ENCODE measurements around the gene ASAP3. TPM values are rescaled to one million over a fixed set of nuclear protein-coding genes. Genes with fewer than 3 reads are reported as not detected.
A peak's percentile ranks its signal among the peaks of the same experiment; 100 is the strongest.

The ASAP3 gene
- total and polyA plus RNA-seq, 2 of the 13 experiments (the other 11 are each of a cell fraction or from before 2014, with no cell fraction given), result 32.6 to 37.0 TPM

- TF ChIP-seq ZBTB46 (CRISPR knock-in tag; IDR thresholded peaks at IDR 0.05; ENCODE audit: borderline replicate concordance), result no peak
- TF ChIP-seq, protein P1, sequence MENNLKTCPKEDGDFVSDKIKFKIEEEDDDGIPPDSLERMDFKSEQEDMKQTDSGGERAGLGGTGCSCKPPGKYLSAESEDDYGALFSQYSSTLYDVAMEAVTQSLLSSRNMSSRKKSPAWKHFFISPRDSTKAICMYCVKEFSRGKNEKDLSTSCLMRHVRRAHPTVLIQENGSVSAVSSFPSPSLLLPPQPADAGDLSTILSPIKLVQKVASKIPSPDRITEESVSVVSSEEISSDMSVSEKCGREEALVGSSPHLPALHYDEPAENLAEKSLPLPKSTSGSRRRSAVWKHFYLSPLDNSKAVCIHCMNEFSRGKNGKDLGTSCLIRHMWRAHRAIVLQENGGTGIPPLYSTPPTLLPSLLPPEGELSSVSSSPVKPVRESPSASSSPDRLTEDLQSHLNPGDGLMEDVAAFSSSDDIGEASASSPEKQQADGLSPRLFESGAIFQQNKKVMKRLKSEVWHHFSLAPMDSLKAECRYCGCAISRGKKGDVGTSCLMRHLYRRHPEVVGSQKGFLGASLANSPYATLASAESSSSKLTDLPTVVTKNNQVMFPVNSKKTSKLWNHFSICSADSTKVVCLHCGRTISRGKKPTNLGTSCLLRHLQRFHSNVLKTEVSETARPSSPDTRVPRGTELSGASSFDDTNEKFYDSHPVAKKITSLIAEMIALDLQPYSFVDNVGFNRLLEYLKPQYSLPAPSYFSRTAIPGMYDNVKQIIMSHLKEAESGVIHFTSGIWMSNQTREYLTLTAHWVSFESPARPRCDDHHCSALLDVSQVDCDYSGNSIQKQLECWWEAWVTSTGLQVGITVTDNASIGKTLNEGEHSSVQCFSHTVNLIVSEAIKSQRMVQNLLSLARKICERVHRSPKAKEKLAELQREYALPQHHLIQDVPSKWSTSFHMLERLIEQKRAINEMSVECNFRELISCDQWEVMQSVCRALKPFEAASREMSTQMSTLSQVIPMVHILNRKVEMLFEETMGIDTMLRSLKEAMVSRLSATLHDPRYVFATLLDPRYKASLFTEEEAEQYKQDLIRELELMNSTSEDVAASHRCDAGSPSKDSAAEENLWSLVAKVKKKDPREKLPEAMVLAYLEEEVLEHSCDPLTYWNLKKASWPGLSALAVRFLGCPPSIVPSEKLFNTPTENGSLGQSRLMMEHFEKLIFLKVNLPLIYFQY (CRISPR knock-in tag; IDR thresholded peaks at IDR 0.05; ENCODE audit: borderline replicate concordance), result no peak
- TF ChIP-seq ZBTB7B (CRISPR knock-in tag; IDR thresholded peaks at IDR 0.05), result no peak
Measured at GRCh38 chr1:23489842-23490241, 5.9 kb upstream of the ASAP3 start (continued).

DNA sequence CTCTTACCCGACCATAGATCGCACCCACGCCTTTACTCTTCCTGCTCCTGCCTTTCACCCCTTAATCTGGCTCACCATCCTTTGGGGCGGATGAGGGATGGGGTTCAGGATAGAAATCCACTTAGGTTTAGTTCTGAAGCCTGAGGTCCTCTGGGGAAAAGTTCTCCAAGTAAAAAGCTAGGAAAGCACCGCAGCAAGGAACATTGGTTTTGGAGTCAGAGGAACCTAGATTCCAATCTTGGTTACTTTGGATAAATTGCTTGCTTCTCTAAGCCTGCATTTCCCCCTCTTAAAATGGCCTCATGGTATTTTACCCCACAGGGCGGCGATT, 988 bp upstream of the ASAP3 start:
- no TSS peak for BruUV-seq (replicated peaks)
- Histone ChIP-seq H3K36me3 (replicated peaks in 1 of 2; ENCODE audit: control insufficient read depth in 1 of 2, insufficient read depth in 2 of 2, low read length in 2 of 2) (no peaks in the 10 kb centered on the region; a peak in 1 of 5 replicates), H3K4me3 (replicated peaks in 1 of 3; ENCODE audit: insufficient read depth in 1 of 3, low read depth in 2 of 3, low read length in 3 of 3) (peak overlapping the region in 2 of 3 experiments; percentile 34 to 86; a peak in 5 of 6 replicates), H3K79me2 (ENCODE audit: insufficient read depth, low read length) (peaks cover 32% of the 10 kb centered on the region), H3K9ac (ENCODE audit: insufficient read depth, low read depth, low read length) (no peak overlapping the region), H3K4me2 (ENCODE audit: low read depth, low read length) (peak overlapping the region; percentile 70), H3K9me3 (ENCODE audit: low read length) (no peaks in the 10 kb centered on the region), H3K27me3 (ENCODE audit: control insufficient read depth in 1 of 2, insufficient read depth in 2 of 2, low read length in 2 of 2) (peaks cover 0 to 1% of the 10 kb centered on the region in 2 experiments; a peak in 1 of 5 replicates), H3K27ac (ENCODE audit: extremely low read length, insufficient read depth, low read length) (peak overlapping the region; percentile 30), H2AFZ (ENCODE audit: low read length) (peak overlapping the region; percentile 31), H4K20me1 (ENCODE audit: insufficient read depth, low read length) (no peaks in the 10 kb centered on the region), H3K4me1 (ENCODE audit: insufficient read depth, low read length) (peaks cover 58% of the 10 kb centered on the region)
- in situ Hi-C loops (cut with HindIII; ENCODE audit: extremely low pct_ligation_motif_present, low pct_unique_long_range_greater_than_20kb), result no loop called here
- WGBS (ENCODE audit: low lambda C conversion rate), result 52% methylated on average over 7 of the region's 7 CpGs
- DNase-seq (ENCODE audit: low spot score) (no peak), FAIRE-seq (no peak), ATAC-seq (no peak)
- intact Hi-C loops (cut with micrococcal nuclease; ENCODE audit: unreplicated experiment), result no loop called here
- CTCF ChIA-PET (ENCODE audit: low intra/inter-chr PET ratio, low total read pairs), result no interaction called here
- TF ChIP-seq CHD4 (IDR thresholded peaks at IDR 0.05; ENCODE audit: borderline replicate concordance, low read length) (0 out of 2 replicates have a peak, but pooled peaks have one; percentile 72), ZNF615 (CRISPR knock-in tag; IDR thresholded peaks at IDR 0.05; ENCODE audit: borderline replicate concordance) (peak; percentile 39; the same call in 1 of the 2 replicates), ZNF773 (CRISPR knock-in tag; IDR thresholded peaks at IDR 0.05; ENCODE audit: borderline replicate concordance) (no peak)
- POLR2A ChIA-PET, result interaction anchor here (0.5 to 3.7 kb wide), 9 partner anchors 10 to 158 kb away, joined by 3 to 24 read pairs (median 4); partner anchors contain the start of gene HNRNPR

Data from HepG2 (cell line).